GM13977 (cell line): ENCODE results near the gene PSRC1.

Source experiments
- DNase-seq: peaks from one replicate; pipeline ENCODE4 v3.0.0; 2012; ENCODE audit warnings: low spot score
- CTCF ChIP-seq: IDR thresholded peaks from 2 replicates; pipeline ENCODE4 v1.5.1; 2012; ENCODE audit warnings: mild to moderate bottlenecking, control low read depth; ENCODE audit not compliant: insufficient read depth; ENCODE audit errors: extremely low read depth, missing control alignments
- in situ Hi-C: fragments of 300-500 bp; cut with MboI; formaldehyde crosslinking; loops from one replicate; pipeline ENCODE4 v1.12.0; 2022; ENCODE audit warnings: low sequenced_read_pairs, low pct_unique_long_range_greater_than_20kb, mixed read lengths, inconsistent platforms; ENCODE audit not compliant: unreplicated experiment

PSRC1 gene

GRCh38 chr1:109269212-109269980 lies 13.5 kb downstream of the PSRC1 start:
- no peak for DNase-seq
- no peak for TF ChIP-seq CTCF
- in situ Hi-C loops = loop anchor here (10.0 kb wide), 1 partner anchor 265 kb away; the partner anchor contains the start of gene GPR61

GRCh38 chr1:109268431-109269211 lies 14.3 kb downstream of the PSRC1 start:
- no peak for TF ChIP-seq CTCF
- DNase-seq = no peak
- in situ Hi-C loops = loop anchor here (10.0 kb wide), 1 partner anchor 266 kb away; the partner anchor contains the start of gene GPR61

- no peak for DNase-seq
- TF ChIP-seq CTCF = no peak
- in situ Hi-C loops = loop anchor here (10.0 kb wide), 1 partner anchor 267 kb away; the partner anchor contains the start of gene GPR61
These were observed 15.1 kb downstream of the PSRC1 start for GRCh38 chr1:109267743-109268300.

GRCh38 chr1:109266965-109267364 lies 16.0 kb downstream of the PSRC1 start:
- in situ Hi-C loops = loop anchor here (10.0 kb wide), 1 partner anchor 268 kb away; the partner anchor contains the start of gene GPR61

GRCh38 chr1:109265741-109266330 lies 17.1 kb downstream of the PSRC1 start:
- in situ Hi-C loops = loop anchor here (10.0 kb wide), 1 partner anchor 269 kb away; the partner anchor contains the start of gene GPR61
- TF ChIP-seq CTCF = no peak
- DNase-seq = no peak

More at GRCh38 chr1:109266965-109267364, 16.0 kb downstream of the PSRC1 start:
- no peak for TF ChIP-seq CTCF
- DNase-seq = no peak

GRCh38 chr1:109265016-109265415 lies 17.9 kb downstream of the PSRC1 start:
- in situ Hi-C loops = loop anchor here (10.0 kb wide), 1 partner anchor 270 kb away; the partner anchor contains the start of gene GPR61
- DNase-seq = no peak
- no peak for TF ChIP-seq CTCF
